Activated B cell treated with CpG ODN at 0.5 μM for 24 hours (primary cell): ENCODE results near the gene KIAA0232. TPM values are rescaled to one million over a fixed set of nuclear protein-coding genes. Genes with fewer than 3 reads are reported as not detected.

Experiments used
- ATAC-seq: fragments of 200-7000 bp; cut with Tn5 transposase; one replicate; pipeline ENCODE4 v1.10.0; 2021; ENCODE audit warnings: low read depth, mild to moderate bottlenecking, moderate library complexity
- CTCF ChIA-PET: fragments of 350-600 bp; sonication (Branson Sonifier 250); formaldehyde crosslinking; loops from one replicate; lab custom pipeline; 2021; ENCODE audit warnings: antibody characterized with exemption; lab: Charles Lee
- POLR2A ChIA-PET: fragments of 350-600 bp; sonication (Branson Sonifier 250); formaldehyde crosslinking; loops from one replicate; lab custom pipeline; 2021; ENCODE audit warnings: antibody characterized with exemption; lab: Charles Lee
- DNase-seq: peaks from one replicate; pipeline ENCODE4 v3.0.0; 2022
- H3K27ac Mint-ChIP-seq: one replicate; pipeline ENCODE4 v1.8.0; 2020; ENCODE audit warnings: mixed read lengths
- H3K27me3 Mint-ChIP-seq: one replicate; pipeline ENCODE4 v1.8.0; 2021; ENCODE audit warnings: mixed read lengths
- H3K36me3 Mint-ChIP-seq: one replicate; pipeline ENCODE4 v1.8.0; 2021; ENCODE audit warnings: low read depth, mixed read lengths
- H3K4me1 Mint-ChIP-seq: one replicate; pipeline ENCODE4 v1.8.0; 2021; ENCODE audit warnings: mixed read lengths
- H3K4me3 Mint-ChIP-seq: one replicate; pipeline ENCODE4 v1.8.0; 2020; ENCODE audit warnings: mild to moderate bottlenecking, mixed read lengths
- H3K9me3 Mint-ChIP-seq: one replicate; pipeline ENCODE4 v1.8.0; 2020; ENCODE audit warnings: mixed read lengths
- intact Hi-C: fragments of 100-400 bp; cut with micrococcal nuclease; formaldehyde crosslinking; loops from one replicate; pipeline ENCODE4 v1.15.1; 2024
- total RNA-seq: library from RNA; stranded (reverse); gene quantifications from 2 replicates; pipeline ENCODE4 v1.2.3, GENCODE V29; 2022
- TF ChIP-seq, protein P1 (sequence below): fragments of 200-600 bp; IDR thresholded peaks from one replicate; pipeline ENCODE4 v1.8.0; 2022; ENCODE audit warnings: antibody characterized with exemption, mild to moderate bottlenecking

Gene KIAA0232
- total RNA-seq, 1 donor from 2014 or later = 15.5 TPM

DNA sequence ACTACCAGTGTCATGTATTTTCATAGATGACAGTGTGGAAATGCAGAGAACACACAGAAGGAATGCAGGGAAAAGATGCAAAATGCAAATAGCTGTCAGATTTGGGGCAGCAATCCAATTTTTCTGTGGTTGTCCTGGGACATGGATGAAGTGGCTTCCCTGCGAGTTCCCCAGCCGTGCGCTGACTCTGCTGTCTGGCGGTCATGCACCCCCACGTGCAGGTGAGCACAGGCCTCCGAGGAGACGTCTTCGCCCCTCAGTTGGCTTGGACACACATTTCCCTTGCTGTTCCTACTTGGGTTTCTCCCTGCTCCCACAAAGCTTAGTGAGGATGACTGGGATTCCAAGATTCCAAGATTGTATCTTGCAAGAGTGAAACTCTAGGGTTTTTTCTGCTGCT, 42.2 kb upstream of the KIAA0232 start:
- no peaks in the 10 kb centered on the region for H3K4me1 Mint-ChIP-seq
- intact Hi-C loops = no loop called here
- H3K4me3 Mint-ChIP-seq = no peak overlapping the region
- POLR2A ChIA-PET = no interaction called here
- H3K36me3 Mint-ChIP-seq = no peaks in the 10 kb centered on the region
- H3K27me3 Mint-ChIP-seq = peaks cover 14% of the 10 kb centered on the region
- TF ChIP-seq, protein P1, sequence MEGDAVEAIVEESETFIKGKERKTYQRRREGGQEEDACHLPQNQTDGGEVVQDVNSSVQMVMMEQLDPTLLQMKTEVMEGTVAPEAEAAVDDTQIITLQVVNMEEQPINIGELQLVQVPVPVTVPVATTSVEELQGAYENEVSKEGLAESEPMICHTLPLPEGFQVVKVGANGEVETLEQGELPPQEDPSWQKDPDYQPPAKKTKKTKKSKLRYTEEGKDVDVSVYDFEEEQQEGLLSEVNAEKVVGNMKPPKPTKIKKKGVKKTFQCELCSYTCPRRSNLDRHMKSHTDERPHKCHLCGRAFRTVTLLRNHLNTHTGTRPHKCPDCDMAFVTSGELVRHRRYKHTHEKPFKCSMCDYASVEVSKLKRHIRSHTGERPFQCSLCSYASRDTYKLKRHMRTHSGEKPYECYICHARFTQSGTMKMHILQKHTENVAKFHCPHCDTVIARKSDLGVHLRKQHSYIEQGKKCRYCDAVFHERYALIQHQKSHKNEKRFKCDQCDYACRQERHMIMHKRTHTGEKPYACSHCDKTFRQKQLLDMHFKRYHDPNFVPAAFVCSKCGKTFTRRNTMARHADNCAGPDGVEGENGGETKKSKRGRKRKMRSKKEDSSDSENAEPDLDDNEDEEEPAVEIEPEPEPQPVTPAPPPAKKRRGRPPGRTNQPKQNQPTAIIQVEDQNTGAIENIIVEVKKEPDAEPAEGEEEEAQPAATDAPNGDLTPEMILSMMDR = no peak
- no peak for ATAC-seq
- no peaks in the 10 kb centered on the region for H3K9me3 Mint-ChIP-seq
- CTCF ChIA-PET = no interaction called here
- DNase-seq = no peak
- H3K27ac Mint-ChIP-seq = no peak overlapping the region

DNA sequence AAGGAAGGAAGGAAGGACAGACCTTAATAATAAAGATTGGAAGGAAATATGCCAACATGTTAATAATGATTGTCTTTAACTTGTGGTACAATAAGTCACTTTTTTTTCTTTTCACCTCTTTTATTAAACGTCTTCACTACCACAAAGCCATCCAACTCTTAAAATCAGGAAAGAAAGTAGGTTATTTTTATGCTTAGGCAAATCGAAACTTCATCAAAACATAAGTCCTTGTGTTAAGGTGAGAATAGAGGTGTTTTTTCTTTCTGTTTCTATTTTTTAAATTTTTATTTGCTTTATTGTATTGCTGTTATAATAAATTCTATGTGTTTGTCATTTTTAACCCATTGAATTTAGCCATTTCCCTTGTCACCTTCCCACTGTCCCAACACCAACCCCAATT, 40.0 kb upstream of the KIAA0232 start:
- Mint-ChIP-seq H3K4me1 (no peaks in the 10 kb centered on the region), H3K27me3 (peaks cover 13% of the 10 kb centered on the region), H3K27ac (no peak overlapping the region), H3K36me3 (no peaks in the 10 kb centered on the region), H3K9me3 (no peaks in the 10 kb centered on the region), H3K4me3 (no peak overlapping the region)
- intact Hi-C loops = no loop called here
- CTCF ChIA-PET = no interaction called here
- no peak for DNase-seq
- ATAC-seq = no peak
- POLR2A ChIA-PET = no interaction called here
- TF ChIP-seq, protein P1 = no peak

DNA sequence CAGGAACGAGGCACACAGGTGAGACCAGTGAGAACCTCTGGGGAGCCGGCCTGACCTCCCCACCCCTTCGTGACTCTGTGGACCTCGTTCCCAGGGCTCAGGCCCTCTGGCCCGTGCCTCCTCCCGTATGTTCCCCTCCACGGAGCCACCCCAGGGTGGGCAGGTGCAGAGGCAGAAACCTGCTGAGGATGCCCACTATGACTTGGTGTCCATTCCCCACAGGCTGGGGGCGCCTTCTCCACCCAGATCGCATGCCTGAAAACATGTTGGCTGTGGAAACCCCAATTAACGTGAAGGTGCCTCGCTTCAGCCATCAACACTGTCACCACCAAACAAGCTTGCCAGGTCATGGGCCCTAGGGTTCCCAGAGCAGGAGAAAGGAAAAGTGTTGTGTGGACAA, 39.5 kb upstream of the KIAA0232 start:
- H3K27me3 Mint-ChIP-seq = peaks cover 13% of the 10 kb centered on the region
- no peaks in the 10 kb centered on the region for H3K36me3 Mint-ChIP-seq
- ATAC-seq (no peak), DNase-seq (no peak)
- no peaks in the 10 kb centered on the region for H3K9me3 Mint-ChIP-seq
- no peak overlapping the region for H3K4me3 Mint-ChIP-seq
- intact Hi-C loops = no loop called here
- H3K27ac Mint-ChIP-seq = no peak overlapping the region
- TF ChIP-seq, protein P1 = no peak
- H3K4me1 Mint-ChIP-seq = no peaks in the 10 kb centered on the region
- POLR2A ChIA-PET = no interaction called here
- CTCF ChIA-PET = no interaction called here

DNA sequence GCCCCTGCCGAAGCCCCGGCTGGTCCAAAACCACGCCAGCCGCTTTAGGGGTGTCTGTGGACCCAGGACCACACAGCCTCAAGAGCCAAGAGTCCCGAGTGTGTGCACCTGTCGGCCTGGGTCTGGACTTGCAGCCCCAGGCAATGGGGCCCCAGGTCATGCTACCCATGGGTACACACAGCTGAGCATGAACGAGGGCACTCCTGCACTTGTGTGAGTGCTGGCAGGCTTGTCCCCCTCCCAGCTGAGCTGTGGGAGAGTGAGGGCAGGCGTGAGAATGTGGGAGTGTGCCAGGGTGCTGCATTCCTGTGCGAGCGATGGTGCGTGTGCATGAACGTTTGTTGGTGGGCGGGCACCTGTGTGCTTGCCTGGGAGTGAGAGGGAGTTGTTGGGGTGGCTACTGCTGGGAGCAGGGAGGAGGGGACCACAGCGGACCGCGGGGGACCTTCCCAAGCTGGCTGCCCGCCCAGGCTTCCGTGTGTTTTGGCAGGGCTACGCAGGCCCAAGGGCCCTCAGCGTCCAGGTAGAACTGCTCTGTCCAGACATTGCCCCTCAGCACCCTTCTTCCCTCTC, 35.7 kb upstream of the KIAA0232 start:
- Mint-ChIP-seq H3K27me3 (peaks cover 7% of the 10 kb centered on the region), H3K9me3 (no peaks in the 10 kb centered on the region), H3K4me1 (no peaks in the 10 kb centered on the region), H3K27ac (no peak overlapping the region), H3K36me3 (no peaks in the 10 kb centered on the region), H3K4me3 (no peak overlapping the region)
- no peak for DNase-seq
- TF ChIP-seq, protein P1 = no peak
- POLR2A ChIA-PET = no interaction called here
- CTCF ChIA-PET = no interaction called here
- intact Hi-C loops = no loop called here
- ATAC-seq = no peak

DNA sequence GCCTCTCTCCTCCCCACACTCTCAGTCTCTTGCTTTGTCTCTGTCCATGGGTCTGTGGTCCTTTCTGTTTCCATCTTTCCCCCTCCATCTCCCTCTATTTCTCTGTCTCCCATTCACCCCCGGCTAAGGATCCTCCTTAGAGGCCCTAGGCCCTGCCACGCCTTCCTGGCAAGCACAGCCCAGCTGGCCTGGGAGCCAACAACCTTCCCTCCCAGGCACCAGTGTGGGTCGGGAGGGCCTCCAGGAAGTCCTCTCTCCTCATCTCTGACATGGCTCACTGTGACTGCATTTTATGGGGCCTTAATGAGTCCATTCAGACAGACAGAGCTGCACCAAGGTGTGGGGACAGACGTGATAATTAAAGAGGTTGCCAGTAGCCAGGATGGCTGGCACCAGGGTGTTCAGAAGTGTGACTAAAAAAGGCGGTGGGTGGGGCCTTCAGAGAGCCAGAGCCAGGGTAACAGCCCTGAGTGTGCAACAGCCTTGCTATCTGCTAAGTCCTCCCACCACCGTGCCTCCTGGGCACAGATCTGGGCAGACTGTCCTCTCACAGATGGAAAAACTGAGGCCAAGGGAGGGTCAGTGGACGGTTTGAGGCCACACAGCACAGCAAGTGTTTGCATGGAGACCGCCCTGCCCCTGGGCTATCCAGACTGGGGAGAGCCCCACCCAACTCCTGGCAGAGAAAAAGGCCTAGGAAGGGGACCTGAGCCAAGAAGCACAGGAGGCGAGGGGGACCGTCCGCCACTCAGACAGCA, 35.1 kb upstream of the KIAA0232 start:
- Mint-ChIP-seq H3K36me3 (no peaks in the 10 kb centered on the region), H3K9me3 (no peaks in the 10 kb centered on the region), H3K4me3 (no peak overlapping the region), H3K4me1 (no peaks in the 10 kb centered on the region), H3K27me3 (peaks cover 7% of the 10 kb centered on the region), H3K27ac (no peak overlapping the region)
- DNase-seq (no peak), ATAC-seq (no peak)
- intact Hi-C loops = no loop called here
- TF ChIP-seq, protein P1 = no peak
- POLR2A ChIA-PET = no interaction called here
- CTCF ChIA-PET = no interaction called here
